ENCODE results near the gene TRIM47. TPM values are rescaled to one million over a fixed set of nuclear protein-coding genes. Genes with fewer than 3 reads are reported as not detected.

TRIM47 gene
- total and polyA plus RNA-seq, 2 of the 13 experiments (the other 11 are each of a cell fraction or from before 2014, with no cell fraction given): 33.5 to 82.0 TPM

DNA sequence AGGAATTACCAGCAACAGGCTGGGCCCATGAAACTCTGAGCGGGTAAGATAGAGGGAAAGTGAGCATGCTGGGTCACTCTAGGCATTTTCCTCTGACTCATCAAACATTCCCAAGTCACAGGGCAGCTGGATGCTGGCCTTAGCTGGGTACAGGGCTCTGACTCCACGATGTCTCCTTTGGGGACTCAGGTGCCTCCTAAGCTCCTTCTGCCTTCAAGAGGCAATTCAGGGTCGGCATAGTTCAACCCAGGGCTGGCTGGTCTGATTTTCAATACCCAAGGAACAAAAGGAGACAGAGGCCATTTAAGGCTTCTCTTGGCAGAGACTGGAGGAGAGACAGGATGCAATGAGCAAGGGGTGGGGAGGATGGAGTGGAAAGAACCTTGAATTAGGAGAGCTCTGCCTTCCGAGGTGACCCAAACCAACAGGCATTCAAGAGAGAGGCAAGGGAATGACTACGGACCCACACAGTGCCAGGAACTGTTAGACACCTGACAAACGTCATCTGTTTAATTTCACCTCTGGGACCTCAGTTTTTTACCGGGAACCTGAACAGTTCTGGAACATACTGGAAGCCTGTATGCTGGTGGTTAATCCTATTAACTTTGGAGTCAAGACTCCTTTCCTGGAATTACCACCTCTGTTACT is 24.2 kb downstream of the TRIM47 start (continued):
- 0 out of 2 replicates have a peak, but pooled peaks have one; percentile 30 for TF ChIP-seq POGK (CRISPR knock-in tag; conservative IDR thresholded peaks at IDR 0.05)
- no peak for TF ChIP-seq ZNF24 (IDR thresholded peaks at IDR 0.05)
- no peak for TF ChIP-seq RBFOX2 (IDR thresholded peaks at IDR 0.05; ENCODE audit: low read depth, low read length)
- no peak for TF ChIP-seq THYN1 (CRISPR knock-in tag; IDR thresholded peaks at IDR 0.05; ENCODE audit: borderline replicate concordance, low read depth)
- TF ChIP-seq POGZ (CRISPR knock-in tag; IDR thresholded peaks at IDR 0.05): no peak
- TF ChIP-seq PCBP2 (optimal IDR thresholded peaks at IDR 0.05; ENCODE audit: low read depth, low read length, poor library complexity, severe bottlenecking): no peak
- TF ChIP-seq NRL (CRISPR knock-in tag; IDR thresholded peaks at IDR 0.05; ENCODE audit: borderline replicate concordance): no peak
- peak; percentile 28; the same call in 1 of the 2 replicates for TF ChIP-seq SAP130 (CRISPR knock-in tag; IDR thresholded peaks at IDR 0.05; ENCODE audit: low read depth)
- no peak for TF ChIP-seq ZNF274 (CRISPR knock-in tag; IDR thresholded peaks at IDR 0.05)
- TF ChIP-seq PAWR (CRISPR knock-in tag; IDR thresholded peaks at IDR 0.05; ENCODE audit: borderline replicate concordance): no peak
- 0 out of 2 replicates have a peak, but pooled peaks have one; percentile 44 for TF ChIP-seq ZNF501 (CRISPR knock-in tag; IDR thresholded peaks at IDR 0.05)
- TF ChIP-seq RXRA (CRISPR knock-in tag; IDR thresholded peaks at IDR 0.05): no peak
- no peak for TF ChIP-seq GABPA (IDR thresholded peaks at IDR 0.05; ENCODE audit: low read depth, low read length)
- TF ChIP-seq GABPA (CRISPR knock-in tag; IDR thresholded peaks at IDR 0.05; ENCODE audit: low read depth): no peak
- no peak for TF ChIP-seq MXI1 (IDR thresholded peaks at IDR 0.05; ENCODE audit: borderline replicate concordance, low read depth, low read length)
- TF ChIP-seq IRX3 (CRISPR knock-in tag; IDR thresholded peaks at IDR 0.05; ENCODE audit: borderline replicate concordance, low read depth): no peak
- no peak for TF ChIP-seq ZNF235 (CRISPR knock-in tag; IDR thresholded peaks at IDR 0.05; ENCODE audit: borderline replicate concordance)
- TF ChIP-seq ZSCAN5A (CRISPR knock-in tag; IDR thresholded peaks at IDR 0.05; ENCODE audit: borderline replicate concordance): no peak
- TF ChIP-seq ZBTB7B (CRISPR knock-in tag; IDR thresholded peaks at IDR 0.05): no peak
- TF ChIP-seq ZSCAN20 (CRISPR knock-in tag; IDR thresholded peaks at IDR 0.05; ENCODE audit: borderline replicate concordance): no peak
- peak; percentile 63 for TF ChIP-seq MAFF (IDR thresholded peaks at IDR 0.05; ENCODE audit: low read depth, low read length)
- TF ChIP-seq ELF4 (CRISPR knock-in tag; IDR thresholded peaks at IDR 0.05; ENCODE audit: borderline replicate concordance): no peak
- peak; percentile 31 for TF ChIP-seq ZFX (CRISPR knock-in tag; IDR thresholded peaks at IDR 0.05; ENCODE audit: low read depth)
- TF ChIP-seq ZBTB38 (CRISPR knock-in tag; IDR thresholded peaks at IDR 0.05): 0 out of 2 replicates have a peak, but pooled peaks have one; percentile 33
- TF ChIP-seq CENPT (CRISPR knock-in tag; IDR thresholded peaks at IDR 0.05; ENCODE audit: low read depth): no peak
- TF ChIP-seq, protein P1, sequence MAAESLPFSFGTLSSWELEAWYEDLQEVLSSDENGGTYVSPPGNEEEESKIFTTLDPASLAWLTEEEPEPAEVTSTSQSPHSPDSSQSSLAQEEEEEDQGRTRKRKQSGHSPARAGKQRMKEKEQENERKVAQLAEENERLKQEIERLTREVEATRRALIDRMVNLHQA (CRISPR knock-in tag; IDR thresholded peaks at IDR 0.05): no peak
- no peak for TF ChIP-seq ZIK1 (CRISPR knock-in tag; IDR thresholded peaks at IDR 0.05; ENCODE audit: borderline replicate concordance, low read depth)
- no peak for TF ChIP-seq HNRNPL (IDR thresholded peaks at IDR 0.05; ENCODE audit: low read depth, low read length)
- TF ChIP-seq ISX (CRISPR knock-in tag; conservative IDR thresholded peaks at IDR 0.05): no peak

Data from HepG2 (cell line).